C4-2B (cell line): Measurements from ENCODE around the gene SPACA5B.
"Not testable (repeated sequence)": the region's sequence is repeated elsewhere in the genome, so short reads cannot be mapped to it uniquely, and the experiment has no call there.

ENCODE experiments used
- ZFX ChIP-seq: fragments of 450-650 bp; IDR thresholded peaks from 2 replicates; pipeline ENCODE4 v1.6.1; 2017
- TF ChIP-seq, protein P1 (sequence below): fragments of 450-650 bp; conservative IDR thresholded peaks from 2 replicates; pipeline ENCODE4 v1.5.1; 2017; ENCODE audit warnings: mild to moderate bottlenecking

DNA sequence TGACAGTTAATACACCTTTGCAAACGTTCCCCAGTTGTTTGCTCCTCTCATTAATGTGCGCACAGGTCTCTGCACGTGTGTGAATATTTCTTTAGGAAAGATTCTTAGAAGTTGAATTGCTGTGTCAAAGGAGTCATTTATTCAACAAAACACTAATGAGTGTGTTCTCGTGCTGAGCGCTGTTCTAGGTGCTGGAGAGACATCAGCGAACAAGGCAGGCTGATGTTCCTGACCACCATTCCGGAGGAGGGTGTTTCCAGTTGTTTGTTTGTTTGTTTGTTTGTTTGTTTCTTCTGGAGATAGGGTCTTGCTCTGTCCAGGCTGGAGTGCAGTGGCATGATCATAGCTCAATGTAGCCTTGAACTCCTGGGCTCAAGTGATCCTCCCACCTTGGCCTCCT lies 35.9 kb downstream of the SPACA5B start:
- TF ChIP-seq, protein P1, sequence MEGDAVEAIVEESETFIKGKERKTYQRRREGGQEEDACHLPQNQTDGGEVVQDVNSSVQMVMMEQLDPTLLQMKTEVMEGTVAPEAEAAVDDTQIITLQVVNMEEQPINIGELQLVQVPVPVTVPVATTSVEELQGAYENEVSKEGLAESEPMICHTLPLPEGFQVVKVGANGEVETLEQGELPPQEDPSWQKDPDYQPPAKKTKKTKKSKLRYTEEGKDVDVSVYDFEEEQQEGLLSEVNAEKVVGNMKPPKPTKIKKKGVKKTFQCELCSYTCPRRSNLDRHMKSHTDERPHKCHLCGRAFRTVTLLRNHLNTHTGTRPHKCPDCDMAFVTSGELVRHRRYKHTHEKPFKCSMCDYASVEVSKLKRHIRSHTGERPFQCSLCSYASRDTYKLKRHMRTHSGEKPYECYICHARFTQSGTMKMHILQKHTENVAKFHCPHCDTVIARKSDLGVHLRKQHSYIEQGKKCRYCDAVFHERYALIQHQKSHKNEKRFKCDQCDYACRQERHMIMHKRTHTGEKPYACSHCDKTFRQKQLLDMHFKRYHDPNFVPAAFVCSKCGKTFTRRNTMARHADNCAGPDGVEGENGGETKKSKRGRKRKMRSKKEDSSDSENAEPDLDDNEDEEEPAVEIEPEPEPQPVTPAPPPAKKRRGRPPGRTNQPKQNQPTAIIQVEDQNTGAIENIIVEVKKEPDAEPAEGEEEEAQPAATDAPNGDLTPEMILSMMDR = not testable (repeated sequence)
- TF ChIP-seq ZFX = not testable (repeated sequence)
